ENCODE data around the gene MAP7. TPM values are rescaled to one million over a fixed set of nuclear protein-coding genes. Genes with fewer than 3 reads are reported as not detected.

The MAP7 gene
- total RNA-seq, 1 donor from 2014 or later: 101 TPM

GRCh38 chr6:136467186-136467585, 83.0 kb downstream of the MAP7 start:
- peak overlapping the region; percentile 87 for H3K27ac Mint-ChIP-seq
- peaks cover 28% of the 10 kb centered on the region for H3K4me1 Mint-ChIP-seq (ENCODE audit: low read depth)
- no peak overlapping the region for H3K4me3 Mint-ChIP-seq (ENCODE audit: low read depth)
- no peaks in the 10 kb centered on the region for H3K36me3 Mint-ChIP-seq (ENCODE audit: insufficient read depth)
- no peak for TF ChIP-seq CTCF (IDR thresholded peaks at IDR 0.05; ENCODE audit: unreplicated experiment)
- DNase-seq (ENCODE audit: low spot score, unreplicated experiment): no peak
- H3K9me3 Mint-ChIP-seq (ENCODE audit: low read depth): no peaks in the 10 kb centered on the region
- H3K27me3 Mint-ChIP-seq: no peaks in the 10 kb centered on the region

DNA sequence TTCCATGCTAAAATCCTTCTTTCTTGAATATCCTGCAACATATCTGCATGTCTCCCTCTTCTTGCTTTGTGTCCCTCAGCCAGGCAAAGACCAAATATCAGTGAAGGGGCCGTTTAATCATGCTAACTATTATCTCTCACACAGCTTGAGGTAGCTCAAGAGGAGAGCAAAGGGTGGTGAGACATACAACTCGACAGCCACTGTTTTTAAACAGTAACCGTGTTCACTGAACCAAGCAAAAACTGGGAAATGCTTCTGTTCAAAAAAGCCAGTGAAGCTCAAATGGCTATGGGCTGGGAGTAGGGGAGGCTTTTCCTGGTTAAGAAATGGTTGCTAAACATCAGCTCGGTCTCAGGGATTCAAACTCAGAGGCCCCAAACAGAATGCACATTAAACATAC, 83.4 kb downstream of the MAP7 start:
- no peak for DNase-seq (ENCODE audit: low spot score, unreplicated experiment)
- peaks cover 25% of the 10 kb centered on the region for H3K4me1 Mint-ChIP-seq (ENCODE audit: low read depth)
- no peaks in the 10 kb centered on the region for H3K36me3 Mint-ChIP-seq (ENCODE audit: insufficient read depth)
- no peak overlapping the region for H3K4me3 Mint-ChIP-seq (ENCODE audit: low read depth)
- peak overlapping the region; percentile 87 for H3K27ac Mint-ChIP-seq
- no peaks in the 10 kb centered on the region for H3K27me3 Mint-ChIP-seq
- TF ChIP-seq CTCF (IDR thresholded peaks at IDR 0.05; ENCODE audit: unreplicated experiment): no peak
- no peaks in the 10 kb centered on the region for H3K9me3 Mint-ChIP-seq (ENCODE audit: low read depth)

GRCh38 chr6:136465766-136466303, 84.4 kb downstream of the MAP7 start:
- no peaks in the 10 kb centered on the region for H3K36me3 Mint-ChIP-seq (ENCODE audit: insufficient read depth)
- no peak for TF ChIP-seq CTCF (IDR thresholded peaks at IDR 0.05; ENCODE audit: unreplicated experiment)
- no peaks in the 10 kb centered on the region for H3K27me3 Mint-ChIP-seq
- H3K4me3 Mint-ChIP-seq (ENCODE audit: low read depth): no peak overlapping the region
- H3K4me1 Mint-ChIP-seq (ENCODE audit: low read depth): peaks cover 18% of the 10 kb centered on the region
- no peak overlapping the region for H3K27ac Mint-ChIP-seq
- no peak for DNase-seq (ENCODE audit: low spot score, unreplicated experiment)
- no peaks in the 10 kb centered on the region for H3K9me3 Mint-ChIP-seq (ENCODE audit: low read depth)

- Mint-ChIP-seq H3K9me3 (ENCODE audit: low read depth) (no peaks in the 10 kb centered on the region), H3K4me3 (ENCODE audit: low read depth) (no peak overlapping the region), H3K27me3 (no peaks in the 10 kb centered on the region), H3K27ac (no peak overlapping the region), H3K4me1 (ENCODE audit: low read depth) (peaks cover 17% of the 10 kb centered on the region), H3K36me3 (ENCODE audit: insufficient read depth) (no peaks in the 10 kb centered on the region)
- no peak for TF ChIP-seq CTCF (IDR thresholded peaks at IDR 0.05; ENCODE audit: unreplicated experiment)
- DNase-seq (ENCODE audit: low spot score, unreplicated experiment): no peak
Observed at GRCh38 chr6:136464874-136465273, 85.3 kb downstream of the MAP7 start.

GRCh38 chr6:136464148-136464547, 86.1 kb downstream of the MAP7 start:
- no peak for TF ChIP-seq CTCF (IDR thresholded peaks at IDR 0.05; ENCODE audit: unreplicated experiment)
- no peak overlapping the region for H3K4me3 Mint-ChIP-seq (ENCODE audit: low read depth)
- H3K27ac Mint-ChIP-seq: peak overlapping the region; percentile 41
- H3K27me3 Mint-ChIP-seq: no peaks in the 10 kb centered on the region
- H3K9me3 Mint-ChIP-seq (ENCODE audit: low read depth): peaks cover 3% of the 10 kb centered on the region
- H3K4me1 Mint-ChIP-seq (ENCODE audit: low read depth): peaks cover 17% of the 10 kb centered on the region
- H3K36me3 Mint-ChIP-seq (ENCODE audit: insufficient read depth): peaks cover 5% of the 10 kb centered on the region
- no peak for DNase-seq (ENCODE audit: low spot score, unreplicated experiment)
